ENCODE measurements around the gene CCNO.

CCNO gene

DNA sequence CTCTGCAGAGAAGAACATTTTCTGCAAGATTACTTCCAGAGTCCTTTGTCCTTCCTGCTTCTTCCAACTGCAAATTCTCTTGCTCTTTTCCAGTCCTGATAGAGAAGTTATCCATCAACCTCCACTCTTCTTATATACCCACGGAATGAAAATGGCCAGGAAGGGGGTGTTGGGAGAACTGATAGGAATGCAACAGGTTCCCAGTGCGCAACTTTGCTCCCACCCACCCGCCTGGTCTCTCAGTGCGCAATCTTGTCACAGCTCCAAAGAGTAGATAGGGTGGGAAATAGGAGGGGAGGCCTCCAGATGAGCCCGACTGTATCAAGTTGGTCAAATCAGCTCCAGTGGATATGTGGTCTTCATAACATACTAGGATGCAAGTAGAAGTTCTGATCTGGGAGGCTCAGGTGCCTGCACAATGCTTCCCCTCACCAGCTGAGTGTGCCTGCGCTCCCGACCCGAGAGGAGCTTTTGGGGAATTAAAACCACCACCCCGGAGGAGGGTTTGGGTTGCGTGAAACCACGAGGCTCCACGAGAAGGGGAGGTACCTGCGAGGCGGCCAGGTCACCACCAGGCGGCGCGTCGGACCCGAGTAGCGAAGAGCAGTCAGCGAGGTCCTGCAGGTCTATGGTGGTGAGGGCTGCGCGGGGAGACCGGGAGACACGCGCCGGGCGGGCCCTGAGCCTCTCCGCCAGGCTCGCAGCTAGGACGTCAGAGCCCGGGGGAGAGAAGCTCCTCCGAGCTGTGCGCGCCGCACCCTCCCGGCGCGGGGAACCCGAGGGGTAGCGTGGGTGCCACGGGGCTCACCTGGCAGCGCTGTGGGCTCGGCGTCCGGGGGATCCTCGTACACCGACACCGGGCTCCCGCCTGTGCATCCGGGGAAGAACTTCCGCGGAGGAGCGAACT lies 7.1 kb downstream of the CCNO start:
- Histone ChIP-seq H3K9me3 (peaks cover 3% of the 10 kb centered on the region), H3K36me3 (no peaks in the 10 kb centered on the region), H3K4me3 (ENCODE audit: low read depth in 1 of 2, low read length in 1 of 2) (peak overlapping the region in 1 of 2 experiments; percentile 1), H3K4me1 (ENCODE audit: control insufficient read depth in 1 of 2, insufficient read depth in 1 of 2, low read depth in 1 of 2, low read length in 1 of 2) (peaks cover 8 to 26% of the 10 kb centered on the region in 2 experiments), H3K27me3 (peaks cover 100% of the 10 kb centered on the region), H3K27ac (no peak overlapping the region)
- TF ChIP-seq, protein P1, sequence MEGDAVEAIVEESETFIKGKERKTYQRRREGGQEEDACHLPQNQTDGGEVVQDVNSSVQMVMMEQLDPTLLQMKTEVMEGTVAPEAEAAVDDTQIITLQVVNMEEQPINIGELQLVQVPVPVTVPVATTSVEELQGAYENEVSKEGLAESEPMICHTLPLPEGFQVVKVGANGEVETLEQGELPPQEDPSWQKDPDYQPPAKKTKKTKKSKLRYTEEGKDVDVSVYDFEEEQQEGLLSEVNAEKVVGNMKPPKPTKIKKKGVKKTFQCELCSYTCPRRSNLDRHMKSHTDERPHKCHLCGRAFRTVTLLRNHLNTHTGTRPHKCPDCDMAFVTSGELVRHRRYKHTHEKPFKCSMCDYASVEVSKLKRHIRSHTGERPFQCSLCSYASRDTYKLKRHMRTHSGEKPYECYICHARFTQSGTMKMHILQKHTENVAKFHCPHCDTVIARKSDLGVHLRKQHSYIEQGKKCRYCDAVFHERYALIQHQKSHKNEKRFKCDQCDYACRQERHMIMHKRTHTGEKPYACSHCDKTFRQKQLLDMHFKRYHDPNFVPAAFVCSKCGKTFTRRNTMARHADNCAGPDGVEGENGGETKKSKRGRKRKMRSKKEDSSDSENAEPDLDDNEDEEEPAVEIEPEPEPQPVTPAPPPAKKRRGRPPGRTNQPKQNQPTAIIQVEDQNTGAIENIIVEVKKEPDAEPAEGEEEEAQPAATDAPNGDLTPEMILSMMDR (IDR thresholded peaks at IDR 0.05): no peak

- no peak overlapping the region for H3K4me3 ChIP-seq (ENCODE audit: low read depth in 1 of 2, low read length in 1 of 2)
- H3K27ac ChIP-seq: no peak overlapping the region
- peaks cover 100% of the 10 kb centered on the region for H3K27me3 ChIP-seq
- TF ChIP-seq, protein P1 (IDR thresholded peaks at IDR 0.05): no peak
- H3K9me3 ChIP-seq: peaks cover 3% of the 10 kb centered on the region
- H3K4me1 ChIP-seq (ENCODE audit: control insufficient read depth in 1 of 2, insufficient read depth in 1 of 2, low read depth in 1 of 2, low read length in 1 of 2): peaks cover 13 to 24% of the 10 kb centered on the region in 2 experiments
- H3K36me3 ChIP-seq: no peaks in the 10 kb centered on the region
These were observed 8.1 kb downstream of the CCNO start for GRCh38 chr5:55225346-55225745.

- TF ChIP-seq, protein P1 (IDR thresholded peaks at IDR 0.05): no peak
- Histone ChIP-seq H3K4me3 (ENCODE audit: low read depth in 1 of 2, low read length in 1 of 2) (no peak overlapping the region), H3K36me3 (no peaks in the 10 kb centered on the region), H3K27me3 (peaks cover 100% of the 10 kb centered on the region), H3K4me1 (ENCODE audit: control insufficient read depth in 1 of 2, insufficient read depth in 1 of 2, low read depth in 1 of 2, low read length in 1 of 2) (peaks cover 13 to 25% of the 10 kb centered on the region in 2 experiments), H3K9me3 (peaks cover 3% of the 10 kb centered on the region), H3K27ac (no peak overlapping the region)
These were observed 9.6 kb downstream of the CCNO start for GRCh38 chr5:55223812-55224240.

GRCh38 chr5:55222985-55223811 lies 10.2 kb downstream of the CCNO start:
- Histone ChIP-seq H3K4me1 (ENCODE audit: control insufficient read depth in 1 of 2, insufficient read depth in 1 of 2, low read depth in 1 of 2, low read length in 1 of 2) (peaks cover 13 to 25% of the 10 kb centered on the region in 2 experiments), H3K4me3 (ENCODE audit: low read depth in 1 of 2, low read length in 1 of 2) (no peak overlapping the region)
- TF ChIP-seq, protein P1 (IDR thresholded peaks at IDR 0.05): no peak

GRCh38 chr5:55222092-55222984 lies 11.1 kb downstream of the CCNO start:
- TF ChIP-seq, protein P1 (IDR thresholded peaks at IDR 0.05): no peak
- peaks cover 100% of the 10 kb centered on the region for H3K27me3 ChIP-seq
- peaks cover 10 to 25% of the 10 kb centered on the region in 2 experiments for H3K4me1 ChIP-seq (ENCODE audit: control insufficient read depth in 1 of 2, insufficient read depth in 1 of 2, low read depth in 1 of 2, low read length in 1 of 2)
- H3K9me3 ChIP-seq: peaks cover 3% of the 10 kb centered on the region
- H3K4me3 ChIP-seq (ENCODE audit: low read depth in 1 of 2, low read length in 1 of 2): no peak overlapping the region
- no peak overlapping the region for H3K27ac ChIP-seq
- H3K36me3 ChIP-seq: no peaks in the 10 kb centered on the region

More at GRCh38 chr5:55222985-55223811, 10.2 kb downstream of the CCNO start:
- Histone ChIP-seq H3K9me3 (peaks cover 3% of the 10 kb centered on the region), H3K27me3 (peaks cover 100% of the 10 kb centered on the region), H3K36me3 (no peaks in the 10 kb centered on the region), H3K27ac (no peak overlapping the region)
